Measurements from ENCODE around the gene ANKUB1.
"Not testable (repeated sequence)": the region's sequence is repeated elsewhere in the genome, so short reads cannot be mapped to it uniquely, and the experiment has no call there.

ANKUB1 gene

GRCh38 chr3:149792452-149793270 is at the start of gene ANKUB1:
ANKUB1 (minus strand) TSS chr3:149792554; CDS start chr3:149792366, 188 bp downstream.
- in situ Hi-C loops (cut with MboI; ENCODE audit: low sequenced_read_pairs): no loop called here

GRCh38 chr3:149839896-149840295 is 47.5 kb upstream of the ANKUB1 start:
- in situ Hi-C loops (cut with MboI; ENCODE audit: low sequenced_read_pairs): no loop called here

- in situ Hi-C loops (cut with MboI; ENCODE audit: low sequenced_read_pairs): not testable (repeated sequence)
Observed at GRCh38 chr3:149839469-149839868, 47.1 kb upstream of the ANKUB1 start.

GRCh38 chr3:149838491-149838890 is 46.1 kb upstream of the ANKUB1 start:
- in situ Hi-C loops (cut with MboI; ENCODE audit: low sequenced_read_pairs): not testable (repeated sequence)

GRCh38 chr3:149833241-149833640 is 40.9 kb upstream of the ANKUB1 start:
- in situ Hi-C loops (cut with MboI; ENCODE audit: low sequenced_read_pairs): no loop called here

- in situ Hi-C loops (cut with MboI; ENCODE audit: low sequenced_read_pairs): no loop called here
Observed at GRCh38 chr3:149832086-149832485, 39.7 kb upstream of the ANKUB1 start.

GRCh38 chr3:149831321-149831720 is 39.0 kb upstream of the ANKUB1 start:
- in situ Hi-C loops (cut with MboI; ENCODE audit: low sequenced_read_pairs): no loop called here

- in situ Hi-C loops (cut with MboI; ENCODE audit: low sequenced_read_pairs): no loop called here
Observed at GRCh38 chr3:149830902-149831301, 38.5 kb upstream of the ANKUB1 start.

- in situ Hi-C loops (cut with MboI; ENCODE audit: low sequenced_read_pairs): not testable (repeated sequence)
Observed at GRCh38 chr3:149829631-149830030, 37.3 kb upstream of the ANKUB1 start.

- in situ Hi-C loops (cut with MboI; ENCODE audit: low sequenced_read_pairs): no loop called here
Observed at GRCh38 chr3:149828390-149828789, 36.0 kb upstream of the ANKUB1 start.

GRCh38 chr3:149826636-149827035 is 34.3 kb upstream of the ANKUB1 start:
- in situ Hi-C loops (cut with MboI; ENCODE audit: low sequenced_read_pairs): no loop called here

GRCh38 chr3:149820183-149820582 is 27.8 kb upstream of the ANKUB1 start:
- in situ Hi-C loops (cut with MboI; ENCODE audit: low sequenced_read_pairs): no loop called here

- in situ Hi-C loops (cut with MboI; ENCODE audit: low sequenced_read_pairs): no loop called here
Observed at GRCh38 chr3:149819432-149819831, 27.1 kb upstream of the ANKUB1 start.

- in situ Hi-C loops (cut with MboI; ENCODE audit: low sequenced_read_pairs): no loop called here
Observed at GRCh38 chr3:149816986-149817385, 24.6 kb upstream of the ANKUB1 start.

- in situ Hi-C loops (cut with MboI; ENCODE audit: low sequenced_read_pairs): no loop called here
Observed at GRCh38 chr3:149816311-149816710, 24.0 kb upstream of the ANKUB1 start.

- in situ Hi-C loops (cut with MboI; ENCODE audit: low sequenced_read_pairs): no loop called here
Observed at GRCh38 chr3:149815728-149816127, 23.4 kb upstream of the ANKUB1 start.

- in situ Hi-C loops (cut with MboI; ENCODE audit: low sequenced_read_pairs): no loop called here
Observed at GRCh38 chr3:149815321-149815720, 23.0 kb upstream of the ANKUB1 start.

GRCh38 chr3:149813367-149814281 is 21.3 kb upstream of the ANKUB1 start:
- in situ Hi-C loops (cut with MboI; ENCODE audit: low sequenced_read_pairs): no loop called here

GRCh38 chr3:149812606-149813366 is 20.4 kb upstream of the ANKUB1 start, which contains the start of gene RNF13:
RNF13 (plus strand) TSS chr3:149813215; CDS start chr3:149846027, 32,812 bp downstream.
- in situ Hi-C loops (cut with MboI; ENCODE audit: low sequenced_read_pairs): no loop called here

GRCh38 chr3:149812165-149812605 is 19.8 kb upstream of the ANKUB1 start:
- in situ Hi-C loops (cut with MboI; ENCODE audit: low sequenced_read_pairs): no loop called here

- in situ Hi-C loops (cut with MboI; ENCODE audit: low sequenced_read_pairs): no loop called here
Observed at GRCh38 chr3:149810846-149811245, 18.5 kb upstream of the ANKUB1 start.
